T-helper 2 cell treated with Interferon-gamma antibody and Interleukin-4, amounts not matched to agents 5 μg/mL and 100 μg/mL, for 36 hours (primary cell): ENCODE results near the gene TRAPPC14.

Source experiments
- DNase-seq: peaks from one replicate; pipeline ENCODE4 v3.0.0; 2021; ENCODE audit warnings: low spot score
- H3K27ac Mint-ChIP-seq: one replicate; pipeline ENCODE4 v1.8.0; 2021; ENCODE audit warnings: mild to moderate bottlenecking, mixed read lengths
- H3K27me3 Mint-ChIP-seq: one replicate; pipeline ENCODE4 v1.8.0; 2021; ENCODE audit warnings: low read depth, mixed read lengths
- H3K36me3 Mint-ChIP-seq: one replicate; pipeline ENCODE4 v1.8.0; 2021; ENCODE audit warnings: low read depth, mixed read lengths
- H3K4me1 Mint-ChIP-seq: one replicate; pipeline ENCODE4 v1.8.0; 2021; ENCODE audit warnings: low read depth, mixed read lengths
- H3K4me3 Mint-ChIP-seq: one replicate; pipeline ENCODE4 v1.8.0; 2022; ENCODE audit warnings: mild to moderate bottlenecking, moderate library complexity, mixed read lengths
- H3K9me3 Mint-ChIP-seq: one replicate; pipeline ENCODE4 v1.8.0; 2021; ENCODE audit warnings: mixed read lengths

Gene TRAPPC14

DNA sequence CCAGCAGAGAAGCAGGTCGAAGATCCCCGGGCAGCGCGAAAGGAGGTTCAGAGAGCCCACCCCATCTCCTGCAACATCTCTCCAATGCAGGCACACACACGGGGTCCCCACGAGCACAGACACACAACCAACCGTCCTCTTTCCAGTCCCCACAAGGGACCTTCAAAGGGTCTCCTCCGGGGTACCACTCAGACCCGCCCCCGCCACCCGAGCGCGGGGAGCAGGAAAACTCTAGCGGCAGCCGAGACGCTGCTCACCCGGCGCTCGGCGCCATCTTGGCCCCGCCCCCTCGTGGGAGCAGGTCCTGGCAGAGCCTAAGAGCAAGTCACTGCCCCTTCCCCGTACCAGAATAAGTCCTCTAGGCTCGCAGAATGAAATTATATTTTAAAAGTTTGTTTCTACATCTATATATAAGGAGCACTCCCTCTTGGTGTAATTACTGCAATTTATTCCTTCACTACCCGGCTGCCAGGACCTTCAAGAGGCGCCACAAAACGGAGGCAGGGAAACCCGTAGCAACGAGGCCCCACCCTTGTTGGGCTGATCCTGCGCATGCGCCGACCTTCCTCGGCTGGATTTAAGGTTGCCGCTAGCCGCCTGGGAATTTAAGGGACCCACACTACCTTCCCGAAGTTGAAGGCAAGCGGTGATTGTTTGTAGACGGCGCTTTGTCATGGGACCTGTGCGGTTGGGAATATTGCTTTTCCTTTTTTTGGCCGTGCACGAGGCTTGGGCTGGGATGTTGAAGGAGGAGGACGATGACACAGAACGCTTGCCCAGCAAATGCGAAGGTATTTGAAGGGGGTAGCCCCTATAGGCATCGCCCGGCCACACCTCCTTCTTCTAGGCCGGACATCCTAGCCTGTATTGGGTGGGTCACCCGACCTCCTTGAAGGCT, 39.2 kb downstream of the TRAPPC14 start, which contains the start of the genes CNPY4 and TAF6:
CNPY4 (plus strand) TSS at position 563 of the 898 bp plus-strand sequence; CDS start at position 674, 111 bp downstream.
TAF6 (minus strand) TSS at position 287 of the 898 bp plus-strand sequence. CDS start 5,149 bp downstream, outside the sequence.
- H3K9me3 Mint-ChIP-seq = no peaks in the 10 kb centered on the region
- no peaks in the 10 kb centered on the region for H3K27me3 Mint-ChIP-seq
- DNase-seq = peak; percentile 93
- H3K4me1 Mint-ChIP-seq = peaks cover 13% of the 10 kb centered on the region
- peak within 1 kb of the TSS; percentile 97 for H3K27ac Mint-ChIP-seq
- peak within 1 kb of the TSS; percentile 96 for H3K4me3 Mint-ChIP-seq
- H3K36me3 Mint-ChIP-seq = peaks cover 12% of the 10 kb centered on the region

DNA sequence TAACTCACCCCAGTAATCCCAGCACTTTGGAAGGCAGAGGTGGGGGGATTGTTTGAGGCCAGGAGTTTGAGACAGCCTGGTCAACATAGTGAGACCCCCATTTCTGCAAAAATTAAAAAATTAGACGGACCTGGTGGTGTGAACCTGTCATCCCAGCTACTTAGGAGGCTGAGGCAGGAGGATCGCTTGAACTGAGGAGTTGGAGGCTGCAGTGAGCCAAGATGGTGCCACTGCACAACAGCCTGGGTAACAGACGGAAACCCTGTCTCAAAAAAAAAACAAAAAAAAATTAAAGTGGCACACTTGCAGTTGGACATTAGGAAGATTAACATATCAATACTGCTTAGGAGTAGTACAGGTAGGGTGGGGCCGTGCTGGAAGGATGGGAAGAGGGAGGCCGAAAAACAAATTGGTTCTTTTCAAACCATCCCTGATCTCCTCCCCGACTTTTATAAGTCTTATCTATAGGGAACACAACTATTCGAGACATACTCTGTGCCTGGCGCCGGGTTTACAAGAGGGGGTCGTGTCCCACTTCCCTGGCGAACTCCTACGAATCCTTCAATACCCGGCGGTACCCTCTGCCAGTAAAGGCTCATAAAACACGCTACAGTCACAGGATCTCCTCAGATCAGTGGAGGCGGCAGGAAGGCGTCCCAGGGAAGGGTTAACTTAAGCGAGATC, 40.0 kb downstream of the TRAPPC14 start:
- Mint-ChIP-seq H3K27me3 (no peaks in the 10 kb centered on the region), H3K9me3 (no peaks in the 10 kb centered on the region), H3K4me3 (peak overlapping the region; percentile 96), H3K27ac (peak overlapping the region; percentile 97), H3K36me3 (peaks cover 13% of the 10 kb centered on the region), H3K4me1 (peaks cover 11% of the 10 kb centered on the region)
- DNase-seq = no peak

DNA sequence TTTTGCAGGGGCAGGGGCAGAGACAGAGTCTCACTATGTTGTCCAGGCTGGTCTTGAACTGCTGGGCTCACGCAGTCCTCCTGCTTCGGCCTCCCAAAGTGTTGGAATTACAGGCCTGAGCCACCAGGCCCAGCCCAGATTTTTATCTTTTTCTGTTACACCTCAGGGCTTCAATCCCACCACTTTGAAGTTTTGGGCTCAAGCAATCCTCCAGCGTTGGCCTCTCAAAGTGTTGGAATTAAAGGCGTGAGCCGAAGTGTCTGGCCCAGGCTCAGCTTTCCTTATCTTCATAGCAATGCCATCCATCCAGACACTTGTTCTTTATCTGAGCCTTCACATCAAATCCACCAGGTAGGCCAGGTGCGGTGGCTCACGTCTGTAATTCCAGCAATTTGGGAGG, 43.5 kb downstream of the TRAPPC14 start:
- Mint-ChIP-seq H3K36me3 (peaks cover 30% of the 10 kb centered on the region), H3K9me3 (no peaks in the 10 kb centered on the region), H3K4me3 (no peak overlapping the region), H3K4me1 (peaks cover 4% of the 10 kb centered on the region), H3K27me3 (no peaks in the 10 kb centered on the region), H3K27ac (no peak overlapping the region)
- no peak for DNase-seq

DNA sequence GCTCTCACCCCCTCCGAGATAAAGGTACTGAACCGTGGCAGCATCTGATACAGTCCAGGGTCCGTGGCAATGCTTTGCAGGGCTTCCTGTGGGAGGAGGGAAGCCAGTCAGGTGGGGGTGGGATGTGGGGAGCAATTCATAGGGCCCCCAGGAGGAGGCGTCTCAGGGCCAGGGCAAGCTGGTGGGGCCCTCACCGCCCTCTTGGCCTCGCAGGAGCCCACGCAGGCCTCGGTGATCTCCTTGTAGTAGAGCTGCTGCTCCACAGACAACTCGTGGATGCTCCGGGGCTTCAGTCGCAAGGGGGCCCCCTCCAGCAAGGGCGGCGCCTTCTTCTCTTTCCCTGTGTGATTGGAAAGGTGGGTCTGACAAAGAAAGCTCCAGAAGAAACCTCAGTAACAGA, 46.6 kb downstream of the TRAPPC14 start:
- no peak for DNase-seq
- Mint-ChIP-seq H3K36me3 (peaks cover 43% of the 10 kb centered on the region), H3K9me3 (no peaks in the 10 kb centered on the region), H3K4me1 (no peaks in the 10 kb centered on the region), H3K4me3 (no peak overlapping the region), H3K27ac (no peak overlapping the region), H3K27me3 (no peaks in the 10 kb centered on the region)

DNA sequence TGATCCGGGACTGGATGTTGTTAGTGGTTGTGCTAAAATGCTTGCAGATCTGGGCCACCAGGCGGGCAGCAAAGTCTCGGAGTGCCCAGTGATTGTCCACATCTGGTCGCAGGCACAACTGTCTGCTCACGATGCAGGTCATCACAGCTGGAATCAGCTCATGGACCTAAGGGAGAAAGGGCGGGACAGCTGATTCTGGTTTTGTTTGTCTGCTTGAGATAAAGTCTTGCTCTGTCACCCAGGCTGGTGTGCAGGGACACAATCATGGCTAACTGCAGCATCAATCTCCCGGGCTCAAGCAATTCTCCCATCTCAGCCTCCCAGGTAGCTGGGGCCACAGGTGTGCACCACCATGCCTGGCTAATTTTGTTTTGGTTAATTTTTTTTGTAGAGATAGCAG, 47.4 kb downstream of the TRAPPC14 start:
- DNase-seq = no peak
- peaks cover 43% of the 10 kb centered on the region for H3K36me3 Mint-ChIP-seq
- no peaks in the 10 kb centered on the region for H3K9me3 Mint-ChIP-seq
- no peak overlapping the region for H3K4me3 Mint-ChIP-seq
- H3K27ac Mint-ChIP-seq = no peak overlapping the region
- H3K27me3 Mint-ChIP-seq = no peaks in the 10 kb centered on the region
- no peaks in the 10 kb centered on the region for H3K4me1 Mint-ChIP-seq

DNA sequence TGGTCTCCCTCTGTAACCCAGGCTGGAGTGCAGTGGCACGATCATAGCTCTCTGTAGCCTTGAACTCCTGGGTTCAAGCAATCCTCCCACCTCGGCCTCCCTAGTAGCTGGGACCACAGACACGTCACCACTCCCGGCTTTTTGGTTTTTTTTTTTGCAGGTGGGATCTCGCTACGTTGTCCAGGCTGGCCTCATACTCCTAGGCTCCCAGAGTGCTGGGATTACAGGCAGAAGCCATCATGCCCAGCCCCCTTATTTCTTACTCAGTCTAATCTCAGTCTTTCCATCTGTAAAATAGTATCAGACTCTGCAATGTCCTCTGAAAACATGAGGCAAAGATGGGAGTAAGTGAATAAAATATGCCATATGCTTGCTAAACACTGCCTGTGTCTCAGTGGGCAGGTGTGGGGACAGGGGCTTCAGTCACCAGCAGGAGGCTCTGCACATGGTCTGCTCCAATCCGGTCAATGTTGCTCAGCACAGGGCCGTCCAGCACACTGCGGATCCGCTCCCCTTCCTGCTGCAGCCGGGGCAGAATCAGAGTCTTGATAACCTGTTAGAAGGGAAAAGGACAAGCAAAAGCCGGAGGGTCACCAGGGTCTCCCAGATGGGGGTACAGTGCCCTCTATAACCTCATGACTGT, 48.9 kb downstream of the TRAPPC14 start:
- no peak overlapping the region for H3K4me3 Mint-ChIP-seq
- no peaks in the 10 kb centered on the region for H3K27me3 Mint-ChIP-seq
- no peak overlapping the region for H3K27ac Mint-ChIP-seq
- H3K9me3 Mint-ChIP-seq = no peaks in the 10 kb centered on the region
- peaks cover 39% of the 10 kb centered on the region for H3K36me3 Mint-ChIP-seq
- DNase-seq = no peak
- no peaks in the 10 kb centered on the region for H3K4me1 Mint-ChIP-seq

DNA sequence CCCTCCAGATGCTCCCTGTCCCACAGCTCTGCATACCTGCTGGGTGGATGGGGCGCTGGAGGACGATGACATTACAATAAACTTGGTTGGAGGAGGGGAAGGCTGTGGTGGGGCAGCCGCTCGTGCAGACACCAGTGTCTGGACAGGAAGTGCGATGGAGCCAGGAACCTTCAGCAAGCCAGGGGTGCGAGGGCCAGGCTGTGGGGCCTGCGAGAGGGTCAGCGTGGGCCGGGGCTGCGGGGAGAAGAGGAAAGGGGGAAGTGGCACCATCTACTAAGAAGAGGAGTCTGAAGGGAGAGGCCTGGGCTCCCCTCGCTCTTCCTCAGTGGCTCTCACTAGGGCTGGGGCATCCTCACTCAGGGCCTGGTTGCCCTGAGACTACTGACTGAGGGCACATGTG, 50.6 kb downstream of the TRAPPC14 start:
- no peaks in the 10 kb centered on the region for H3K9me3 Mint-ChIP-seq
- DNase-seq = no peak
- peaks cover 3% of the 10 kb centered on the region for H3K4me1 Mint-ChIP-seq
- H3K4me3 Mint-ChIP-seq = no peak overlapping the region
- no peak overlapping the region for H3K27ac Mint-ChIP-seq
- no peaks in the 10 kb centered on the region for H3K27me3 Mint-ChIP-seq
- peaks cover 34% of the 10 kb centered on the region for H3K36me3 Mint-ChIP-seq

DNA sequence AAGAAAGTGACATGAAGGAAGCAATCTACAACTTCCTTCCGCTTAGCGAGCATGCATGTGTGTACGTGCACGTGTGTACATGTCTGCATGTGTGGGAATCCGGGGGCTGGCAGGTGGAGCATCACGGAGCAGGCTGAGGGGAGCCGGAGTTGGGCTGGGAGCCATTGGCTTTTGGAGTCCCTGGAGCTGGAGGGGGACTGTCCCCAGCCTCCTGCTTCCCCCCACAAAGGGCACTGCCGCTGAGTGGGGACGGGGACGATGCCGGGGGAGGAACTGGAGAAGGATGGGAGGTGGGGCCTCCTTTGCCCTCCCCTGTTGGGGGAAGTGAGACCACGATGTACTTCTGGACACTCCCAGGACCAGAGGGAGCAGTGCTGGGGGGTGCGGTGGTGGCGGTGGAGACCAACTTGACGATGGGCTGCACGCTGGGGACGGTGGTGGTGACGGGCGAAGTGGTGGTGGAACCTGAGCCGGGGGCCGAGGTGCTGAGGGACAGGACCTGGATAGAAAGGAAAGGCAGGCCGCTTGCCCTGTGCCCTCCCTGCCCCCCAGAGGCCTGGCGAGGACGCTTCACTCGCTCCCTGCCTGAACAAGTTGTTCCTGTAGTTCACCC, 51.3 kb downstream of the TRAPPC14 start:
- no peaks in the 10 kb centered on the region for H3K9me3 Mint-ChIP-seq
- no peak for DNase-seq
- H3K4me1 Mint-ChIP-seq = peaks cover 9% of the 10 kb centered on the region
- H3K4me3 Mint-ChIP-seq = no peak overlapping the region
- no peak overlapping the region for H3K27ac Mint-ChIP-seq
- no peaks in the 10 kb centered on the region for H3K27me3 Mint-ChIP-seq
- peaks cover 33% of the 10 kb centered on the region for H3K36me3 Mint-ChIP-seq

DNA sequence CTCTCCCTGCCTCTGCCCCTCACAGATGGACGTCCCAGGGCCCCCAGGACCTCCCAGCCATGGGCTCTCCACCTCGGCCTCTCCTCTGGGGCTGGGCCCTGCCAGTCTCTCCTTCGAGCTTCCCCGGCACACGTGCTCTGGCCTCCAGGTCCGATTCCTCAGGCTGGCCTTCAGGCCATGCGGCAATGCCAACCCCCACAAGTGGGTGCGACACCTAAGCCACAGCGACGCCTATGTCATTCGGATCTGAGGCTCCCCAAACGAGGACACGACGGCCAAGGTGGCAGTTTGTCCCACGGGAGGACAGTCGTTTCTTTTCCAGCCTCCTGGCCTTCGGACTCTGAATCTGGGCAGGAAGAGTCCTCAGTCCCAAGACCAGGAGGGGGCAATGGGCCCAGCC, 51.9 kb downstream of the TRAPPC14 start:
- no peak overlapping the region for H3K27ac Mint-ChIP-seq
- DNase-seq = no peak
- peaks cover 9% of the 10 kb centered on the region for H3K4me1 Mint-ChIP-seq
- peaks cover 33% of the 10 kb centered on the region for H3K36me3 Mint-ChIP-seq
- H3K27me3 Mint-ChIP-seq = no peaks in the 10 kb centered on the region
- no peaks in the 10 kb centered on the region for H3K9me3 Mint-ChIP-seq
- no peak overlapping the region for H3K4me3 Mint-ChIP-seq

DNA sequence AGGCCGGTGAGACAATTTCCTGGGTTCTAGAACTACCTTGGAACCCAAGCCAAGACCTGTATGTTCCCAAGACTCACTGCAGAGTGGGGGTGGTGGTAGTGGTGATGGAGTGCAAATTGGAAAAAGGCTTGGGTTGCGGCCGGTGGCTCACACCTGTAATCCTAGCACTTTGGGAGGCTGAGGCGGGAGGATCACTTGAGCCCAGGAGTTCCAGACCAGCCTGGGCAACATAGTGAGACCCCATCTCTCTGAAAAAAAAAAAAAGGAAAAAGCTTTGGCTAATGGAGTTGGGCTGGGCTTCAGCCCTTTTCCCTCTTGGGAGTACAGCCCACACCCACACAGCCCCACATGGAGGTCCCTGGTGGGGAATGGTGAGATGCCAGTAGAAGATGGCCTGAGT, 53.0 kb downstream of the TRAPPC14 start:
- Mint-ChIP-seq H3K36me3 (peaks cover 30% of the 10 kb centered on the region), H3K4me1 (peaks cover 9% of the 10 kb centered on the region), H3K27ac (no peak overlapping the region), H3K27me3 (no peaks in the 10 kb centered on the region), H3K4me3 (no peak overlapping the region), H3K9me3 (no peaks in the 10 kb centered on the region)
- DNase-seq = no peak
